Measurements from ENCODE around the gene TTLL1.

Gene TTLL1

DNA sequence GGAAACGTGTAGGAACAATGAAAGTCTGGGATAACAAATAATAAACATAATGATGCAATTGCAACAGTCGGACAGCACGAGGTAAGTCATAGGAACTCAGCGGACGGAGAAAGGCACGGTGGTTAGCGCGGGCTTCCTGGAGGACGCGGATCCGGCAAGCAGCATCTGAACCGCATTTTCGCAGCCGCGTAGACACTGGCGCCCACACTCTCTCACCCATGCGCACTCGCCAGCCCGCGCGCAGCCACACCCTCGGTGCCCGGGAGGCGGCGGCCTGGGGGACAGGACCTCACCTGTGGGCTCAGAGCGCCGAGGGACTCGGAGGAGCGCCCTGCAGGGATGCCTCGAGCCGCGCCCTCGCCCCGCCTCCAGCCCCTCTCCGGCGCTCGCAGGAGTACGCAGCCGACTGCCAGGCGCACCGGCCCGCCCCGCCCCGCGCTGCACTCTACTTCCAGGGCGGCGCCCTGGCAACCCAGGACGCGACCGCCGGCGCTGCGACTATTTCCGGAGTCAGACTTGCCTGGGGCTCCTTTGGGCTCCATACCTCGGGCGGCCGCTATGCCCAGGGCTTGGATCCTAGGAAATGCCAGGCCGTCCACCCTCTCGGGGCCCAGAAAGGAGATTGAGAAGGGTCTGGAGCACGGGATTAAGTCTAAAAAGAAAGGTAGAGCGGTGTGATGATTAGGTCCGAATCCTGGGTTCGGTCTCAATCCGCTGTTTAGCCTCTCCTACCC, at the start of gene TTLL1:
TTLL1 (minus strand) TSS at position 408 of the 734 bp plus-strand sequence. CDS start 13,805 bp downstream, outside the sequence.
- in situ Hi-C loops (cut with MboI; ENCODE audit: low sequenced_read_pairs): no loop called here

DNA sequence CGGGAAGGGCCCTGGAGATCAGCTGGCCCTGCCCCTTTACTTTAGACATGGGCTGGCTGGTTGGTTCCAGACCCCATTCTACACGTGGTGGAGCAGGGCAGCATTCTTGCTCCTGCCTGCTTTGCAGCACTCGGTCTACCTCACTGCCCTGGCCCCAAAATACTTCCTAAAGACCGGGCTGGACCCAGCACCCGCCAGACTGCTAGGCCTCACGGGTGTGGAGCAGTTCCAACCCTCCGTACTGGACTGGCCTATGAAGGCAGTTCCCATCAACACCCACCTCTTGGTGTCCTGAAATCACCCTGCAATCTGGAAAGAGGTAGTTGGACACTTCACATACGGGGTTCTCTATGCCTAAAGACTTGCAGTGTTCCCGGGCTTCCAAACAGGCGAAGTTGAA, 47.6 kb upstream of the TTLL1 start:
- in situ Hi-C loops (cut with MboI; ENCODE audit: low sequenced_read_pairs): no loop called here

DNA sequence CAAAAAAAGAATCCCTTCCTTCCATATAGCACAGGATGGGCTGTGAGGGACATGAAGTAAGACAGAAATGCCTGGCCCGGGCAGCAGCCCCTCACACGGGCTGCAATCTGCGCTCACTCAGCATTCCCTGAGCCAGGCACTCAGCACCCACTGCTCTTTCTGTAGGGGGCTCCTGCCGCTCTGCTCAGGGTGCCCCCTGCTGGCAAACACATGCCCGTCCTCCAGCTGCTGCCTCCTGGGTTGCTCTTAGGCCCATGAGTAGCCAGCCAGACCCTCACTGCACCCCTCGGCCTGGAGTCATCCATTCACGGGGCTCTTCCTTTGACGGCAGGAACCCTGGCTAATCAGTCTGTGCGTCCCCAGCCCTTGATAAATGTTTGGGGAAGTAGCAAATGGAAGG, 47.1 kb upstream of the TTLL1 start:
- in situ Hi-C loops (cut with MboI; ENCODE audit: low sequenced_read_pairs): no loop called here

DNA sequence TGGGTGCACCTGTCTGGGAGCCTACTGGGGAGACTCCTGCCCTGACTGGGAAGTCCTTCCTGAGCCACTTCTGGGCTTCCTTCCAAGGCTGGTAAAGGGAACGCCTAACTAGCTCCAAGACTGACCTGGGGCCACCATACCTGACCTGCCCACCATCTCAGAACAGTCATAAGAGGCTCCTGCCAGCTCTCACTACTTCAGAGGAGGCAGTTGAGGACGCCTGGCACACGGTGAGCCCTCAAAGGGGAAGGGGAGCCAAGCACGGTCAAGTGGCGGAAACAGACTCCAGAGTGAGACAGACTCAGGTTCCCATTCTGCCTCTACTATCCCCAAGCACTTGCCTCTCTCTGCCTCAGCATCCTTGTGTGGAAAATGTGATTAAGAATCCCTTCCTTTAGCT, 46.4 kb upstream of the TTLL1 start:
- in situ Hi-C loops (cut with MboI; ENCODE audit: low sequenced_read_pairs): no loop called here

DNA sequence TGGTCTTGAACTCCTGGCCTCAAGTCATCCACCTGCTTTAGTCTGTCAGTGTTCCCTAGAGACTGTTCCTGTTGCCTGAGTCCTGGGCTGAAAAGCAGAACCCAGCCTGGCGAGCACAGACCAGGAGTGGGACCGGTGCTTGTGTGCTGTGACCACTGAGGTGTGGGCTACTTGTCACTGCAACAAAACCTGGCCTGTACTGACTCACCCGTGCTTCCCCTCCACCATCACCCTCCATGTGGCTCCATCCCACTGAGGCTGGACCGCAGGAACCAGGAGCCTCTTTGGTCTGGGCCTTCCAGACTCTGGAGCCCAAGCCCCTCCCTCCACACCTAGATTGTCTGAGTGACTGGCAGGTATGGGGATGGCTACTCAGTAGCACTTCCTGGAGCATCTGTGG, 45.4 kb upstream of the TTLL1 start:
- in situ Hi-C loops (cut with MboI; ENCODE audit: low sequenced_read_pairs): no loop called here

DNA sequence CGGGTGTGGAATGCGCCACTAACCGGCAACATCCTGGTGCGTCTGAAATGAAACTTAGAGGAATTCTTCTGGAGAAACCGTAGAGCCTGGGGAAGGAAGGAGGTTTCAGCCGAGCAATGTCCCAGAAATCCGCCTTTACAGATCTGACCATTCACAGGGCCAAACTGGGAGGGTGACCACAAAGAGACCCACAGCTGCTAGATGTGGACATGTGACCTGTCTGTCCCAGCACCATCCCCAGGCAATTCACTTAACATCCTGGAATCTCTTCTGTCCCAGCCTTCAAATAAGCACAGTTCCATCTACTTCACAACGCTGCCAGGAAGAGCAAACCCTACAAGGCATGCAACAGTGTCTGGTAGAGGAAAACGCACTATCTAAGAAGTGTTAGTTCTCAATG, 44.2 kb upstream of the TTLL1 start:
- in situ Hi-C loops (cut with MboI; ENCODE audit: low sequenced_read_pairs): no loop called here

DNA sequence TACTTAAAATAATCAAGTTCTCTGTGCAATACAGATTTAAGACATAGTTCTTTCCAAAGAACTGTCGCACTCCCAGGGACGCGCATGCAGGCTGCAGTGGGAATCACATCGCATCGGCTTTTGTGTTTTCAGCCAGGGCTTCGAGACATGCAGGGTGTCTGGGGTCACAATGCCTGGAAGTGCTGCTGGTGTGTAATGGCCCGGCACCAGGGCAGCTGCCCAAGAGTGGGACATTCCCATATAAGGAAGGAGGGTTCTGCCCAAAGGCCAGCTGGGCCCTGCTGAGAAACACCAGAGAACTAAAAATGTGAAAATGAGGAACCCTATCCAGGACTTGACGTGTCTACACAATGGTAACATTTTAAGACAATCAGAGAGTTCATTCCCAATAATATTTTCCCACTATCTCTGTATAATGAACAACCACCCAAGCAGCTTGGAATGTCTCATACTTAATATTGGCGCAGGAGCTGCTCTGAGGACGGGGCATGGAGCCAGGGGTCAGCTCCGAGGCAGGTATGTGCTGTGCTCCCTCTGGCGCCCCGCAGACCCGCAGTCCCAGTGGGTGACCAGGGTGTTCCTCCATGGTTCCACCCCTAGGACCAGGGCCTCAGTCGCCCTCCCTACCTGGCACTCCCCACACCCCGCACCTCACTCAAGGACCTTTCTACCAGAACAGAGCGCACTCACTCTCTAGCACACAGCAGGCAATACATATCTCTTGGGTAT, 42.7 kb upstream of the TTLL1 start:
- in situ Hi-C loops (cut with MboI; ENCODE audit: low sequenced_read_pairs): no loop called here

DNA sequence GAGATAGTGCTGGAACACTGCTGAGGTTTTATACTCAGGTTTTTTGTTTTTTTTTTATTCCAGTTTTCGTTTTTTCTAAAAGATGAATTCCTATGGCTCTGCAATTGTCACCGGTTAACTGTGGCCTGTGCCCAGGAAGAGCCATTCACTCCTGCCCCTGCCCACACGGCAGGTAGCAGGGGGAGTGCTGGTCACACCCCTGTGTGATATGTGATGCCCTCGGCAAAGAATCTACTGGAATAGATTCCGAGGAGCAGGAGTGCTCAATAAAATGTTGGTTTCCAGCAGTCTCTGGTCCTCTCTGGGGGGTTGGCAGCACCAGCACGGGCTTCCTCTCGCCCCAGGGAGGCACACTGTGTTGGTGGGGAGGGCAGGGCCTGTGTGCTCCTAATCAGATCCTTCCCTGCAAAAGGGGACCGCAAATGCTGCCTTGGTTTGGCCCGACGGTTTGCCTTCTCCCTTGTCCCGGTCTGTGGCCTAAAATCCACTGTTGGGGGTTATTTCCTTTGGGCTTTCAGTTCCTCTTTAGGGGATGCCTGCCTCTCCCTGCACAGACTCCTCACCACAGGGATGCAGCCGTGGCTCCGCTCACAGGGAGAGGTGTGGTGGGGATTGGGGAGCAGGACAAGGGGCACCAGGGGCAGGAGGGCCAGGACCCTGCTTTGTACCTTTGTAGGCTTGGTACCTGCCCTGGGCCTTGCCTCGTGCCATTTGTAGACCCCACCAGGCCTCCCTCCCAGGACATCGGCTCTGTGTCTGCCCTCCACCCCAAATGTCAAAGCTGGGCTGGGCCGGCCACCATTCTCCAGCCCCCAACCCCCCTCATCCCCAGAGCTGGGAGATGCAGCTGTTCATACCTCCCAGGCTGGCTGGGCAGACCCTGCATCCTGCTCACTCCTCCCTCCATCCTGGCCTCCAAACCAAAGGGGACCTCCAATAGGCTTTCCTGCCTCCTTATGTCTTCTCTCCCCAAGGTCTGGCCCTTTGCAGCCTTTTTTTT, 40.5 kb upstream of the TTLL1 start:
- in situ Hi-C loops (cut with MboI; ENCODE audit: low sequenced_read_pairs): no loop called here

DNA sequence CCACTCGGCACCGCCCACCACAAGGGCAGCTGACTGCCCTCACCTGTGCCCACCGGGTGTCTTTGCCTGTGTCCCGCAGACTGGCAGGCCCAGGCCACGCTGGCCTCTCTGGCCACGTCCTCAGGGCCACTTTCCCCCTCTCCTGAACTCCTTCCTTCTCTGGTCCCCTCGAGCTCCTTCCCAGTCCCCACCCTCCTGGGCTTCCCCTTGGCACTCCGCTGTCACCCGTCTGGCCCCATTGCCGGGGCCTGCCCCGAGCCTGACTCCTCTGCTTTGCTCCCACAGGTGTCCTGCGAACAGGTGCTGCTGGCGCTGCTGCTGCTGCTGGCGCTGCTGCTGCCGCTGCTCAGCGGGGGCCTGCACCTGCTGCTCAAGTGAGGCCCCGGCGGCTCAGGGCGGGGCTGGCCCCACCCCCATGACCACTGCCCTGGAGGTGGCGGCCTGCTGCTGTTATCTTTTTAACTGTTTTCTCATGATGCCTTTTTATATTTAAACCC, 39.8 kb upstream of the TTLL1 start:
- in situ Hi-C loops (cut with MboI; ENCODE audit: low sequenced_read_pairs): no loop called here

DNA sequence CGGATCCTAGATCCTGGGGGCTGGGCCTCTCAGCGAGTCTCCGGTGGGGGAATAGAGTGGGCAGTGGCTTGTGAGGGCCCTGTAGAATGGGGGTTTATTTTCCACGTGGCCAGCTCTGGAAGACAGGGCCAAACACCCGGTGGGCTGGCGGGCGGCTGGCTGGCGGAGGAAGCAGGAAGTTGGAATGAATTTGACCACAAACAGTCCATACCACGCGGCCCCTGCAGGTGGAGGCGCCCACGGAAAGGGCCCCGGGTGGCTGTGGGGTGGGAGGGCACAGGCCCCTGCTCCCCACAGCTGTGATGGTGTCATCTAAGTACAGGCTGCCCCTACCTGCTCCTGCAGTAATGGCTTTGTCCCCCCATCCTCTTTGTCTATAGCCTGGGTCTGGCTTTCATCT, 38.9 kb upstream of the TTLL1 start:
- in situ Hi-C loops (cut with MboI; ENCODE audit: low sequenced_read_pairs): no loop called here

DNA sequence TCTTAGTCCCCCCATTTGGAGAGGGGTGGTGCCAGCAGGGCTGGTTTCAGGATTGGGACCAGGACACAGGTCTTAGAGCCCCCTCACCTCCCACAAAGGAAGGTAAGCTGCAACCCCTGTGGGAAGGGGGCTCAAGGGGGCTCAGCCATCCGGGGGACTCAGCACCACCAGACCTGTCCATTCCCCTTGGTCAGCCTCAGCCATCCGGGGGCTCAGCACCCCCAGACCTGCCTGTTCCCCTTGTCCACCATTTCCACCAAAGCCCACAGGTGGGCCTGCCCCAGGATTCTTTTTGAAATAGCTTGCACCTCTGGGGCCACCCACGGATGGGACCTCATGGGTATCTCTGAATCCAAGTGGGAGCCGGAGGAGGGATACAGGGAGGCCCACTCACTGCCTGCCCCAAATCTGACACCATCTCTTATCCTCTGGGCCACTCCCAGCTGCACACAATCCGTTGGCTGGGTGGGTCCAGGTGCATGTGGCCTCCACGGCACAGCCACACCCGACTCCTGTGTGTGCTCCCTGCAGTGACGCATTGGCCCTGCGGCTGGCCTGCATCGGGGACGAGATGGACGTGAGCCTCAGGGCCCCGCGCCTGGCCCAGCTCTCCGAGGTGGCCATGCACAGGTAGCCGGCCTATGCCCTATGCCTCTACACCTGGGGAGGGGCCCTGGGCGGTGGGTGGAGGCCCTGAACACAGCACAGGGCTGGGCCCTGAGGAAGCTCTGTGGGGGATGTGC, 38.1 kb upstream of the TTLL1 start:
- in situ Hi-C loops (cut with MboI; ENCODE audit: low sequenced_read_pairs): no loop called here

DNA sequence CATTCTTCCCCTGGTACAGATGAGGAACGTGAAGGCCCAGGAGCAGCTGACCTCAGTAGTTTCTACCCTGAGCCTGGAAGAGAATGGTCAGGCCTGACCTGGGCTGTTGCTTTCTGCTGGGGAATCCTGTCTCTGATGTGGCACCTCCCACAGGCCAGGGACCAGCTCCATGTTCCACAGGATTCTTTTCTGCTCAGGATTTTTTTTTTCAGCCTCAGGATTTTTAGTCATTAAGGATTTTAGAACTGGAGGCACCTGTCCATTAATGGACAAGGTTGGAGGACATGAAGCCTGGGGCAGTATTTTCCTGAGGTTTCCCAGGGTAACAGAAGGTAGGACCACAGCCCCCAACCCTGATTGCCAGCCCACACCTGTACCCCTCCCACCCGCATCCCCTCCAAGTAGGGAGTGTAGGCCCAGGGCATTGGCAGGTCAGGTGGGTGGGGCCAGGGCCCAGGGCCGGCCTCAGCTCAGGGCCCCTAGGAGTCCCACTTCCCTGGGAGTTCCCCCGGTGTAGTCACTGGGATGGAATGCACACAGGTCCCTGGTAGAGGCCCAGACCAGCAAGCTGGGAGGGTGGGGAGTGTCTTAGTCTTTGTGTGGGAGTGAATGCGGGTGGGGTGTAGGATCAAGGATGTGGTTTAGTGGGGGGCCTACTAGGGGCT, 37.4 kb upstream of the TTLL1 start:
- in situ Hi-C loops (cut with MboI; ENCODE audit: low sequenced_read_pairs): no loop called here

DNA sequence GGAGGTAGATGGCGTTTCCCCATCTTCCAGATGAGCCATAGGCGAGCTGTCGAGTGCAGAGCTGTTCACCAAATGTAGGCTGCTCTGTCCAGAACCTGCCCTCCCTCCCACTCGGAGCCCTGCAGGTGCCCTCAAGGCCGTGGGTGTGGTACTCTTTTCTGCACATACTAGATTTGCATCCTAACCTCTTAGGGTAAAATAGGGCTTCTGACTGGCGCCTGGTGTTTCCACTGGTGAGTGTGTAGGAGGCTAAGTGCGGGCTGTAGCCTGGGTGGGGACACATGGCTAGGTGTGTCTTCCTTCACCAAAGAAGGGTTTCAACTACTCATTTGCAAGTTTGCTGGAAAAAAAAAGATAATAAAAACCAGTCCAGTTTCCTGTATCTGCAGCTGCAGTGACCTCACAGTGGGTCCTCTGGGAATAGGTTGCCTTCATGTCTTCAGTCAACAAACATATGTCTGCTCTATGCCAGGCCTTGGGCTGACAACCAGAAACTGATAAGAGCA, 29.8 kb upstream of the TTLL1 start:
- in situ Hi-C loops (cut with MboI; ENCODE audit: low sequenced_read_pairs): no loop called here

DNA sequence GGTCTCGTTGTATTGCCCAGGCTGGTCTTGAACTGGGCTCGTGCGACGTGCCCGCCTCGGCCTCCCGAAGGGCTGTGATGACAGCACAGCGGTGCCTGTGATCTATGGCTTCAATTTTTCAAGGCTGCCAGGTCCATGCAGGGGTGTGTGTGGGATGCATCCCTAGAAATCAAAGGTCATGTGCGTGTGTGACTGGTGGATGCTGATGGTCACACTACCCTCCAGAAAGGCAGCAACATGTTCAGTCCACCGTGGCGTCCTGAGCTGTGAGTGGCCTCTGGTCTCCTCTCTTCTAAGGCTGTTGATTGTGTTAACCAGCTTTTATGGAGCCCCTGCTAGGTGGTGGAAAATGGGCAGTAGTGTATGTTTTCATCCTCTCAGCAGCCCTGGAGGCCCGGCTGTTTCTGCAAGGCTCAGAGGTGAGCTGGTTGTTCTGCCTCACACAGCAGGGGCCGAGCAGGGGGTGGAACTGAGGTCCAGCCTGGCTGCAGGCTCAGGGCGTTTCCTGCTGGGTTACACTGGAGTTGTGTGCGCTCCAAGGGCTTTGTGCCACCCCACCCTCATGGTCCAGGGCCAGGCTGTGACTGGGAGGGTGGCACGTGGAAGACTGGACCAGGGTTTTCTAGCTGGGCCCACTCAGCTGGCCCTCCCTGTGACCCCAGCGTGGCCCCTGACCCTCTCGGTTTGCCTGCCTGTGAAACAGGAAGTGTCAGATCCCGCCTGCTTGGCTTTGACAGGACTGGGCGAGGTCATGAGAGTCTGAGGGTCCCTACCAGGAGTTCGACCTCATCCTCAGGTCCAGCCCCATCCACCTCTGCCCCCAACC, 29.0 kb upstream of the TTLL1 start:
- in situ Hi-C loops (cut with MboI; ENCODE audit: low sequenced_read_pairs): no loop called here

DNA sequence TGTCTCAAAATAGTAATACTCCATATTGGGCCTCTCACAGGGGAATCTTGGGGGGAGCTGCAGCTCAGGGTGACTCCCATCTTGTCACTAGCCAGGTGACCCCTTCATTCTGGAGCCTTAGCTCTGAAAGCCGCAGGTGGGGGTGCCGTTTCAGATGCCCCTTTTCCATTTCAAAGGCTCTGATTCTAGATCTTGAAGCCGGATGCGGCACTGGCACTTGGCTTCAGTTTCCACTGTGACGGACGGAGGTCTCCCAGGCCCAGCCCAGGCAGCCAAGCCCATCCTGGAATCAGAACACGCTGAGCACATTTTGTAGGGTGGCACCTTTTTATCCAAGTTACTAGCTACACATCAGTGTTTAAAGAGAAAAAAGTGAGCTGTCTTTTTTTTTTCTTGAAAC, 27.7 kb upstream of the TTLL1 start:
- in situ Hi-C loops (cut with MboI; ENCODE audit: low sequenced_read_pairs): no loop called here

DNA sequence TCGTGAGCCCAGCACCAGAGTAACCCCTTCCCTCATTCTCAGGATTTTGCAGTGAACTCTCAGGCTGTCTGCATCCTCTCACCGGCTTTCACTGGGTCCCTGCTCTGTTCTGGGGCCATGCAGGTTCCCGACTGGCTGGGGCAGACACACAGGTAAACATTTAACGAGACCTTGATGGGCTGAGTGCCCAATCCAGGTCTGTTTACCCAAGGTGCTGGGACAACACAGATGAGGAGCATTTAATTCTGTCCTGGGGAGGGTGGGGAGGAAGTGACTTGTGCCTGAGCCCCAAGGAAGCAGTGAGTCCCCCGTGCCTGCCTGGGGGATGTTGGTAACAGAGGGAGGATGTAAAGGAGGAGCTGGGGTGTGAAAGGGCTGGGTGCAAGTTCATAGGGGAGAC, 25.8 kb upstream of the TTLL1 start:
- in situ Hi-C loops (cut with MboI; ENCODE audit: low sequenced_read_pairs): no loop called here

DNA sequence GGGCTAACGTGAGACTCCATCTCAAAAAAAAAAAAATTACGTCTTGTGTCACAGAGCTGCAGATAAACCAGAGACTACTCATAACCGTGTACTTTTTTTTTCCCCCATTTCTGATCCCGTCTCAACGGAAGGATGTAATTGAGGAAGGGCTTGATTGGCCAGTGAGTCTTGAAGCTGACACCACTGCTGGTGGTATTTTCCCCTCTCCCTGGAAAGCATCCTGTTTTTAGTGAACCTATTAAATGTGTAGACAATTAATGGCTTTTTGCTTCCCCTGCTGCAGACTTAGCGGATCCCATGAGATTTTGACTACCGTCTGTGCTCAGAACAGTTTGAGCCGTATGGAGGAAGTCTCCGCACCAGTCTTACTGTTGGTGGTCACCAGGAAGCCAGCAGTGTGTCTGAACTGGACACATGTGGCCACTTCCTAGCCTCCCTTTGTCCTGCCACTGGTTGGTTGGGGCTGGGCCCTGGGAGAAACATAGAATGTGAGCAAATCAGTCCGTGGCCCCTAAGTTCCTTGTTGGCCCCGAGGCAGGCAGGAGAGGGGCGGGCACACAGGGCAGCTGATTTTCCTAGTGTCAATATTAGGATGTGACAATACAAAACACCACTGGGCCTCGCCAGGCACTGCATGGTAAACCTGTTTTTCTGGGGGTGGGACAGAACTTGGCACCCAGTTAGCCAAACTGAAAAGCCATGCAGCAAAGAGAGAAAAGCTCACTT, 24.5 kb upstream of the TTLL1 start:
- in situ Hi-C loops (cut with MboI; ENCODE audit: low sequenced_read_pairs): no loop called here

DNA sequence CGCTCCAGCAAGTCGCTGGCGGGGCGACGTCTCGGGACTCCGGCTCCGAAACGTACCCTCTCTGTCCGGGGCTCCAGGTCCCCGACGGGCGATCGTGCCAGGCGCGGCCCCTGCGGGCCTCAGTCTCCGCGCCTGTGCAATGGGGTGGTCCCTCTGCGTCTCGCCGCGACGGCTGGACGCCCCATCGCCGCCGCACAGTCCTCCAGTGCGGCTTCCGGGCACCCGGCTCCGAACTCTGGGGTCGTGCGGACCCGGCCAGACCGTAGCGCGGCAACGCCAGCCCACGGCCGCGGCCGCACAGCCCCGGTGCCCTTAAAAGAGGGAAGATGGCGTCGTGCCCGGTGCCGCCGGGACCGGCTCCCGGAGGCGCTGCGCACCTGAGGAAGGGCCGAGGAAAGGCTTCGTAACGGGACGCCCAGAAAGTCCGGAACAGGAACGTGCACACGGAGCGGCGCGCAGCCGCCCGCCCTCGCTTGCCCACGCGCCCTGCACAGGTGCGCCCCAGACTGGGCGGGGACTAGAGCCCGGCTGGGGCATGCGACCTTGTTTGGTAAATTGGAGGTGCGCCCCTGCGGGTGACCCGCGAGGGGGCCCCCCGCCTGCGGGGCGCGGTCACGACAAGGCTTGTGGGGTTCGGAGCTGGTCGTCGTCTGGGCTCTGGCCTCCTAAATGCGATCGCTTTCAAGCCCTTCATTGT, 21.9 kb upstream of the TTLL1 start:
- in situ Hi-C loops (cut with MboI; ENCODE audit: low sequenced_read_pairs): no loop called here
